Nephron (organoid): ENCODE data around the gene ZNF423.

ENCODE experiments used
- H3K27ac Mint-ChIP-seq, 3 experiments: 2 replicates each; pipeline ENCODE4 v1.8.0; 2020; ENCODE audit warnings: mixed read lengths in 3 of 3, mild to moderate bottlenecking in 2 of 3, moderate library complexity in 1 of 3
- H3K27me3 Mint-ChIP-seq: 2 replicates; pipeline ENCODE4 v1.8.0; 2021; ENCODE audit warnings: low read depth, mild to moderate bottlenecking, moderate library complexity, mixed read lengths
- H3K36me3 Mint-ChIP-seq: 2 replicates; pipeline ENCODE4 v1.8.0; 2020; ENCODE audit warnings: low read depth, mixed read lengths
- H3K4me1 Mint-ChIP-seq: 2 replicates; pipeline ENCODE4 v1.8.0; 2020; ENCODE audit warnings: mixed read lengths
- H3K4me3 Mint-ChIP-seq, 3 experiments: 2 replicates each; pipeline ENCODE4 v1.8.0; 2020; ENCODE audit warnings: mild to moderate bottlenecking in 3 of 3, mixed read lengths in 3 of 3, moderate library complexity in 2 of 3
- H3K9me3 Mint-ChIP-seq: 2 replicates; pipeline ENCODE4 v1.8.0; 2020; ENCODE audit warnings: mixed read lengths
- TF ChIP-seq, protein P1 (sequence below), 3 experiments: fragments of 200-600 bp; sonication (generic); IDR thresholded peaks; one replicate each; pipeline ENCODE4 v1.5.0; 2021; ENCODE audit warnings: antibody characterized with exemption in 3 of 3; ENCODE audit not compliant: unreplicated experiment in 3 of 3

ZNF423 gene

DNA sequence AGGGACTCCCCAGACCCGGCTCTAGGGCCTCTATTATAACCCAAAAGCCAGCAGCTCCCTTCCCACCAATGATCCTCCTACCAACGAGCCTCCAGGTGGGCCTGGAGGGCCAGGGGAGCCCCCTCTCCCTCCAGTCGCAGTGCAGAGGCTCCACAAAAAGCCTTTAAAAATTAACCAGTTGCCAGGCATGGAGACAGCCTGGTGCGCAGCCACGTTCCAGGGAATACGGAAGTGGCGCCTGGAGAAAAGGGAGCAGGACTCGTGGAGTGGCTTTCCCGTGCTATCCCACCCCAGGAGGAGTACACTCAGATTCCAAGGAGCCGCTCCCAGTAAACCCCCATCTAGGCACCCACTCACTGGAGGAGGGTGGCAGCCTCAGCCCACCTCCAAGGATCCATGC lies 112.3 kb downstream of the ZNF423 start:
- no peaks in the 10 kb centered on the region for H3K36me3 Mint-ChIP-seq
- H3K4me3 Mint-ChIP-seq: peak overlapping the region in 1 of 3 experiments; percentile 15
- peaks cover 56% of the 10 kb centered on the region for H3K4me1 Mint-ChIP-seq
- H3K27ac Mint-ChIP-seq: peak overlapping the region; percentile 70 to 91 (median 90)
- TF ChIP-seq, protein P1, sequence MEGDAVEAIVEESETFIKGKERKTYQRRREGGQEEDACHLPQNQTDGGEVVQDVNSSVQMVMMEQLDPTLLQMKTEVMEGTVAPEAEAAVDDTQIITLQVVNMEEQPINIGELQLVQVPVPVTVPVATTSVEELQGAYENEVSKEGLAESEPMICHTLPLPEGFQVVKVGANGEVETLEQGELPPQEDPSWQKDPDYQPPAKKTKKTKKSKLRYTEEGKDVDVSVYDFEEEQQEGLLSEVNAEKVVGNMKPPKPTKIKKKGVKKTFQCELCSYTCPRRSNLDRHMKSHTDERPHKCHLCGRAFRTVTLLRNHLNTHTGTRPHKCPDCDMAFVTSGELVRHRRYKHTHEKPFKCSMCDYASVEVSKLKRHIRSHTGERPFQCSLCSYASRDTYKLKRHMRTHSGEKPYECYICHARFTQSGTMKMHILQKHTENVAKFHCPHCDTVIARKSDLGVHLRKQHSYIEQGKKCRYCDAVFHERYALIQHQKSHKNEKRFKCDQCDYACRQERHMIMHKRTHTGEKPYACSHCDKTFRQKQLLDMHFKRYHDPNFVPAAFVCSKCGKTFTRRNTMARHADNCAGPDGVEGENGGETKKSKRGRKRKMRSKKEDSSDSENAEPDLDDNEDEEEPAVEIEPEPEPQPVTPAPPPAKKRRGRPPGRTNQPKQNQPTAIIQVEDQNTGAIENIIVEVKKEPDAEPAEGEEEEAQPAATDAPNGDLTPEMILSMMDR (IDR thresholded peaks at IDR 0.05; ENCODE audit: unreplicated experiment in 3 of 3): no peak
- H3K9me3 Mint-ChIP-seq: no peaks in the 10 kb centered on the region
- peaks cover 5% of the 10 kb centered on the region for H3K27me3 Mint-ChIP-seq

DNA sequence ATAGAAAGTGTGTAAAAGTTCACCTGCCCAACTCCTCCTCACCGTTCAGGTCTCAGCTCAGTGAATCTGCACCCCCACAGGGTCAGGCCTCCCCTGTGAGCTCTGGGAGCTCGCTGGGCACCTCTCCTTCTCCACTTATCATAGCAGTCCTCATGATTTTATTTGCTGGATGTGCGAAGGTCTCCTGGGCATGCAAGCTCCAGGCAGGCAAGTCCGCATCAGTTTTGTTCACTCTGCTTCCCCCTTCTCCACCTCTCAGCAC lies 112.8 kb downstream of the ZNF423 start:
- TF ChIP-seq, protein P1 (IDR thresholded peaks at IDR 0.05; ENCODE audit: unreplicated experiment in 3 of 3): no peak
- peaks cover 51% of the 10 kb centered on the region for H3K4me1 Mint-ChIP-seq
- peak overlapping the region; percentile 70 to 91 (median 90) for H3K27ac Mint-ChIP-seq
- no peaks in the 10 kb centered on the region for H3K9me3 Mint-ChIP-seq
- peaks cover 4% of the 10 kb centered on the region for H3K27me3 Mint-ChIP-seq
- peak overlapping the region in 2 of 3 experiments; percentile 25 to 51 for H3K4me3 Mint-ChIP-seq
- no peaks in the 10 kb centered on the region for H3K36me3 Mint-ChIP-seq

DNA sequence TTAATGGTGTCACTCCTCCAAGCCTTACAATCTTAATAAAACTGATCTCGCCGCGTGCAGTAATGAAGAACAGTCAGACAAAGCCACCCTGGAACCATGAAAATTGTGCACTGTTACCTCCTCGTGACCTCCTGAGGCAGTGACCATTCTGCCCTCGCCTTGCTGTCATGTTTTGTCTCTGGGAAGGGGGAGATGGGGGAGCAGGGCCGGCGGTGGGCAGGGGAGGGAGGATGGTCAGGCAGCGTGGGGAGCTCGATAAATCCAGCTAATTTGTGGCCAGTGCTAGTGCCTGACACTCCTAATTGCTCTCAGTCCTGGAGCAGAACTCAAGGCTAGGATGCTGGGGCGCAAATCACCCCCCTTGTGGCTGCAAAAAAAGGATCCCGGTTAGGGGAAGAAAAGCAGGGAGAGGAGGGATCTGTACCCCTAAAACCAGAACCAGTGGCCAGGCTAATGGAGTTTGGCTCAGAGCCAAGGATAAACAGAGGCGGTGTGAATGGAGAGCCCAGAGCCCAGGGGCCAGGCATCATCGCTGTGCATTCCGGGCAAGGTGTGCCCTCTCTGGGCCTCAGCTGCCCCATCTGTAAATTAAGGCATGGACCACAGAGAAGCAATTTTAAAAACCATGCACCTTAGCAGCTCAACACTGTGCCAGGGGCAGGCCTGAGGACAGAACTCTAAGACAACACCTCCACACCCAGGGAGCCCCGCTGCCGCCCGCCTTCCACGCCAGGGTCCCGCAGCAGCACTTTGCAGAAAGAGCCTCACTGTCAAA lies 113.3 kb downstream of the ZNF423 start:
- Mint-ChIP-seq H3K4me3 (peak overlapping the region in 1 of 3 experiments; percentile 51), H3K27ac (peak overlapping the region; percentile 70 to 91 (median 90)), H3K36me3 (no peaks in the 10 kb centered on the region), H3K27me3 (peaks cover 4% of the 10 kb centered on the region), H3K4me1 (peaks cover 50% of the 10 kb centered on the region), H3K9me3 (no peaks in the 10 kb centered on the region)
- TF ChIP-seq, protein P1 (IDR thresholded peaks at IDR 0.05; ENCODE audit: unreplicated experiment in 3 of 3): no peak

GRCh38 chr16:49740256-49740655 lies 115.7 kb downstream of the ZNF423 start:
- H3K36me3 Mint-ChIP-seq: no peaks in the 10 kb centered on the region
- TF ChIP-seq, protein P1 (IDR thresholded peaks at IDR 0.05; ENCODE audit: unreplicated experiment in 3 of 3): no peak
- peak overlapping the region; percentile 77 to 93 (median 80) for H3K27ac Mint-ChIP-seq
- H3K4me1 Mint-ChIP-seq: peaks cover 43% of the 10 kb centered on the region
- H3K9me3 Mint-ChIP-seq: no peaks in the 10 kb centered on the region
- H3K4me3 Mint-ChIP-seq: peak overlapping the region in 1 of 3 experiments; percentile 25
- H3K27me3 Mint-ChIP-seq: peaks cover 4% of the 10 kb centered on the region

DNA sequence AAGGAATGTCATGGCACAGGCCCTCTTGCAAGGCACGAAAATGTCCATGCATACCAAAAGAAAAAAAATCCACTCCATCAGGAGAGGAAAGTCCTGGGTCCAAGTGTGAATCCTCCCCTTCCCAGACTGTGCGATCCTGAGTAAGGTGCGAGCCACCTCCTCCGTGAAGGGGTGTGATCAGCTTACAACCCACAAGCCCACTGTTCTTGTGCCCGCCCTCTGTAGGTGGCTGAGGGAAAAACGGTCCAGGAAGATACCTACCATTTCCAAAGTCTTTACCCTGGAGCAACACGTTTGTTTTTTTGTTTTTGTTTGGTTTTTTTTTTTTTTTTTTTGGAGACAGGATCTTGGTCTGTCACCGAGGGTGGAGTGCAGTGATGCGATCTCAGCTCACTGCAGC lies 116.5 kb downstream of the ZNF423 start:
- H3K4me3 Mint-ChIP-seq: no peak overlapping the region
- peaks cover 44% of the 10 kb centered on the region for H3K4me1 Mint-ChIP-seq
- TF ChIP-seq, protein P1 (IDR thresholded peaks at IDR 0.05; ENCODE audit: unreplicated experiment in 3 of 3): peak in 1 of 3 experiments; percentile 19
- H3K36me3 Mint-ChIP-seq: no peaks in the 10 kb centered on the region
- H3K9me3 Mint-ChIP-seq: no peaks in the 10 kb centered on the region
- peaks cover 4% of the 10 kb centered on the region for H3K27me3 Mint-ChIP-seq
- H3K27ac Mint-ChIP-seq: no peak overlapping the region

GRCh38 chr16:49738832-49739231 lies 117.1 kb downstream of the ZNF423 start:
- Mint-ChIP-seq H3K9me3 (no peaks in the 10 kb centered on the region), H3K4me3 (no peak overlapping the region), H3K27me3 (peaks cover 4% of the 10 kb centered on the region), H3K4me1 (peaks cover 48% of the 10 kb centered on the region), H3K36me3 (no peaks in the 10 kb centered on the region), H3K27ac (peak overlapping the region in 1 of 3 experiments; percentile 29)
- TF ChIP-seq, protein P1 (IDR thresholded peaks at IDR 0.05; ENCODE audit: unreplicated experiment in 3 of 3): no peak
